Breast epithelium (tissue), 3 donors: ENCODE measurements around the gene KIF6.

Source experiments
- POLR2A ChIP-seq: fragments of 450-650 bp; IDR thresholded peaks from one replicate; pipeline ENCODE4 v1.6.1; 2016; ENCODE audit warnings: antibody characterized with exemption, mild to moderate bottlenecking, moderate library complexity
- POLR2AphosphoS5 ChIP-seq, 3 donors: sonication (generic); formaldehyde crosslinking; IDR thresholded peaks; one replicate each; pipeline ENCODE4 v1.6.1; 2017; ENCODE audit warnings: antibody characterized with exemption in 3 of 3
- TF ChIP-seq, protein P1 (sequence below), 3 donors: fragments of 450-650 bp; IDR thresholded peaks; one replicate each; pipeline ENCODE4 v1.5.1; 2016 to 2017; ENCODE audit warnings: antibody characterized with exemption in 3 of 3, mild to moderate bottlenecking in 3 of 3, moderate library complexity in 3 of 3

- TF ChIP-seq, protein P1, sequence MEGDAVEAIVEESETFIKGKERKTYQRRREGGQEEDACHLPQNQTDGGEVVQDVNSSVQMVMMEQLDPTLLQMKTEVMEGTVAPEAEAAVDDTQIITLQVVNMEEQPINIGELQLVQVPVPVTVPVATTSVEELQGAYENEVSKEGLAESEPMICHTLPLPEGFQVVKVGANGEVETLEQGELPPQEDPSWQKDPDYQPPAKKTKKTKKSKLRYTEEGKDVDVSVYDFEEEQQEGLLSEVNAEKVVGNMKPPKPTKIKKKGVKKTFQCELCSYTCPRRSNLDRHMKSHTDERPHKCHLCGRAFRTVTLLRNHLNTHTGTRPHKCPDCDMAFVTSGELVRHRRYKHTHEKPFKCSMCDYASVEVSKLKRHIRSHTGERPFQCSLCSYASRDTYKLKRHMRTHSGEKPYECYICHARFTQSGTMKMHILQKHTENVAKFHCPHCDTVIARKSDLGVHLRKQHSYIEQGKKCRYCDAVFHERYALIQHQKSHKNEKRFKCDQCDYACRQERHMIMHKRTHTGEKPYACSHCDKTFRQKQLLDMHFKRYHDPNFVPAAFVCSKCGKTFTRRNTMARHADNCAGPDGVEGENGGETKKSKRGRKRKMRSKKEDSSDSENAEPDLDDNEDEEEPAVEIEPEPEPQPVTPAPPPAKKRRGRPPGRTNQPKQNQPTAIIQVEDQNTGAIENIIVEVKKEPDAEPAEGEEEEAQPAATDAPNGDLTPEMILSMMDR (IDR thresholded peaks at IDR 0.05), result no peak
- TF ChIP-seq POLR2A (no peak), POLR2AphosphoS5 (IDR thresholded peaks at IDR 0.05) (no peak)
Observed at GRCh38 chr6:39466631-39467030, 258.6 kb downstream of the KIF6 start.
